Astrocyte (in vitro differentiated cells and primary cell): ENCODE results near the gene GRIK3.
"Not testable (repeated sequence)": the region's sequence is repeated elsewhere in the genome, so short reads cannot be mapped to it uniquely, and the experiment has no call there.

Experiments used
- CTCF ChIP-seq: IDR thresholded peaks from 2 replicates; pipeline ENCODE4 v1.5.1; 2011; ENCODE audit warnings: low read depth, mild to moderate bottlenecking, inconsistent platforms, low read length, moderate library complexity; ENCODE audit not compliant: insufficient read depth
- EZH2 ChIP-seq: IDR thresholded peaks from 2 replicates; pipeline ENCODE4 v1.6.1; 2012; ENCODE audit warnings: mild to moderate bottlenecking, low read length, inconsistent platforms; ENCODE audit not compliant: insufficient read depth

GRCh38 chr1:37080296-37080986 lies 46.1 kb upstream of the GRIK3 start:
- TF ChIP-seq CTCF, EZH2: not testable (repeated sequence)
